ENCODE measurements around the gene TKFC. TPM values are rescaled to one million over a fixed set of nuclear protein-coding genes. Genes with fewer than 3 reads are reported as not detected.

Gene TKFC, protein sequence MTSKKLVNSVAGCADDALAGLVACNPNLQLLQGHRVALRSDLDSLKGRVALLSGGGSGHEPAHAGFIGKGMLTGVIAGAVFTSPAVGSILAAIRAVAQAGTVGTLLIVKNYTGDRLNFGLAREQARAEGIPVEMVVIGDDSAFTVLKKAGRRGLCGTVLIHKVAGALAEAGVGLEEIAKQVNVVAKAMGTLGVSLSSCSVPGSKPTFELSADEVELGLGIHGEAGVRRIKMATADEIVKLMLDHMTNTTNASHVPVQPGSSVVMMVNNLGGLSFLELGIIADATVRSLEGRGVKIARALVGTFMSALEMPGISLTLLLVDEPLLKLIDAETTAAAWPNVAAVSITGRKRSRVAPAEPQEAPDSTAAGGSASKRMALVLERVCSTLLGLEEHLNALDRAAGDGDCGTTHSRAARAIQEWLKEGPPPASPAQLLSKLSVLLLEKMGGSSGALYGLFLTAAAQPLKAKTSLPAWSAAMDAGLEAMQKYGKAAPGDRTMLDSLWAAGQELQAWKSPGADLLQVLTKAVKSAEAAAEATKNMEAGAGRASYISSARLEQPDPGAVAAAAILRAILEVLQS
- 10.3 and 21.0 TPM in 2 replicates for total RNA-seq (ENCODE audit: low replicate concordance)

DNA sequence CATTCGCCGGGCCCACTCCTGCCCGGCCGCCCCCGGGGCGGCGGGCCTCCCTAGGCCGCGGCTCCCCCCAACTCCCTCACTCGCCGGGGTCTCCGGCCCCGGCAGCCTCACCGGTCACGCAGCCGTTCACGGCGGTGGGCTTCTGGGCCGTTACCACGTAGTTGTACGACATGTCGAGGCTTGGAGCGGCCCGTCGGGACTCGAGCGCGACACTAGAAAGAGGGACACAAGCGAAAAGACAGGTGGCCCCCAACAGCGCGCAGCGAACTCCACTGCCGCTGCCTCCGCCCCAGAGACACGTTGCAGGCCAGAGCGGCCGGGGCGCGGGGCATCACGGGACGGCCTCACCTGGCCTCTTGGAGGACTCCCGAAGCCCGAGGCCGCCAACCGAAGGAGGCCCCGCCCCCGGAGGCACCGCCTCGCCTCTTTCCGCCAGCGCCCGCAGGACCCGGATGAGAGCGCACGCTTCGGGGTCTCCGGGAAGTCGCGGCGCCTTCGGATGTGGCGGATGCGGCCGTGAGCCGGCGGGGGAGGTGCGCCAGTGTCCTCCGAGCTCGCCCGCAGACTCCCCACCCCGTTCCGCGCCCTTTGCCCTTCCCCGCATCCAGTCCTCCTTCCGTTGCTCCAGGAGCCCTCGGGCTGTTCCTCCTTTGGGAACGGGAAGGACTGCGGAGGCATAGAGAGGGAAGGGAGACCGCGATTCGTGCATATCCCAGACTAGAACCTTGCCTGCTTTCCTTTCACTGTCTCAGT, at the start of gene TKFC, which contains the start of gene DDB1:
Gene TKFC (plus strand): TSS at position 432 of the 753 bp plus-strand sequence. CDS start 1,501 bp downstream, outside the sequence.
Gene DDB1 (minus strand): TSS at position 309 of the 753 bp plus-strand sequence. CDS start 137 bp downstream, at position 172.

DNA sequence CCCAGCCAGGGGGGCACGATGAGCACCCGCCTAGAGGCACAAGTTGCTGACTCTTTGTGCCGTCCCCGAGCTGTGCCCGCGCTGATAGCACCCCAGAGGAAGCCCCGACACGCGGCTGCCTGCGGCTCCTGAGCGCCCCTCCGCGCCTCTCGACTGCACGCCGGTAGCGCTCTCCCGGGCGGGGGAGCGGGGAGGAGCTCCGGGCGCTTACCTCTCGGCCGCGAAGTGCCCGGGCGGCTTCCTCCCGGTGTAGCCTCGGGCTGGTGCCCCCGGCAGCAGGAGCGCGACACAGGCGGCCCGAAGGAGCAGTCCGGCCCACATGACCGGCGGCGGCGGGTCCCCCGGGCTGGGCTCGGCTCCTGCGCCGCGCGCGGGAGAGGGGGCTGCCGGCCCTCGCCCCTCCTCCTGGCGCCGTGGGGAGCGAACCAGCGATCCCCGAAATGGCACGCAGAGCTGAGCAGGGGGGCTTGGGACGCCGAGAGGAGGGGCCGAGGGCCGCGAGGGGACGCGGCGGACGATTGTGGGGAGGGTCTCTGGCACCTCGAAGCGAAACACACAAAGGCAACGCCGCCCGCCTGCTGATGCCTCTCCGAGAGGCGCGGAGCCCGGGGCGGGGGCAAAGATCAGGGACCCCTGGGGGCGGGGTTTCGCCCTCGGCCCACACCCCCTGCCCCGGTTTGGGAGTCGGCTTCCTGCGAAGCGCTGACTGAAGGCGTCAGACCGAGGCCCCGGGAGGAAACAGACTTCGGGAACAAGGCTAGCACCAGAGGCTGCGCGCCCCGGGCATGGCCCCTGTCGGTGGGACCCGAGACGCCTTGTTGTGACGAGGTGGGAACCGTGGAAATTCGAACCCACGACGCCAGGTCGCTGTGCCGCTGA, 38.1 kb upstream of the TKFC start, which contains the start of gene VWCE:
Gene VWCE (minus strand): TSS at position 600 of the 879 bp plus-strand sequence. CDS start 279 bp downstream, at position 321.

DNA sequence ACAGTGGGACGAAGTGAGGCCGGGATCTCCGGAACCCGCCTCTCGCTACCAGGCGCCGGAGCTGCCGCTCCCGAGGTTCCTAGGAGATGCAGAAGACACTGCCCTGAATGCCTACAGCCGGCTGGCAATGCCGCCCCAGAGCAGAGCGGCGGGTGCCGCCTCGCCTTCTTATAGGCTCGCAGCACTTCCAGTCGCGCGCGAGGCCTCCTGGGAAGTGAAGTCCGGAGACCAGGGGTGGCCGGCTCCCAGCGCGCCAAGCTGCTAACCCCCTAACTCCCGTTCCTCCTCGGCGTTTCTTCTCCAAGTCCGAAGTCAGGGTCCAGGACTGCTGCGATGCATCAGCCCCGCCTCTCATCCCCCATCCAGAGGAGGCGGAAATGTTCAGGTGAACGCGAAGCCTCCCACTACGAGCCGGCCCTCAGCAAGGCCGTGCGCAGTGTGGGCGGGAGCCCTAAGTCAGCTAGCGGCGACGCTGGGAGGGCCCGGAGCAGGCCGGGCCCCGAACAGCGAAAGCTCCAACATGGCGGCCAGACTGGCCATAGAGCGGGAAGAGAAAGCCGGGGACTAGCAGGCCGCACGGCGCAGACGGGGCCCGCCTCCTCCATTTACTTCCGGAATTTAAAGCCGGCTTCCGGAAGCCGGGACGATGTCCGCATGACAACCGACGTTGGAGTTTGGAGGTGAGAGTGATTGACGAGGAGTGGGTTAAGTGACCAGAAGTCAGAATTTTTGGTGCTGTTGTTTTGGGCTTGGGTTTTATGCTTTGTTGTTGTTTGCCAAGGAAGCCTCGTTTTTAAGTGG, 28.9 kb downstream of the TKFC start, which contains the start of the genes CYB561A3 and TMEM138:
Gene CYB561A3 (minus strand): TSS at position 142 of the 801 bp plus-strand sequence. CDS start 5,169 bp downstream, outside the sequence.
Gene TMEM138 (plus strand): TSS at position 634 of the 801 bp plus-strand sequence. CDS start 2,017 bp downstream, outside the sequence.

Other genes with a start within 250 kb of the TKFC start
- gene CD5, start 230.7 kb upstream of the TKFC start, total RNA-seq (ENCODE audit: low replicate concordance) = not detected in 2 replicates
- gene VPS37C, start 171.8 kb upstream of the TKFC start, total RNA-seq (ENCODE audit: low replicate concordance) = 4.2 and 4.8 TPM in 2 replicates
- gene PGA3, start 129.7 kb upstream of the TKFC start, total RNA-seq (ENCODE audit: low replicate concordance) = 2.8 TPM in 1 of 2 replicates, not detected in the other
- 0.59 TPM in 1 of 2 replicates, not detected in the other for gene PGA4, start 110.9 kb upstream of the TKFC start, total RNA-seq (ENCODE audit: low replicate concordance)
- 1.1 TPM in 1 of 2 replicates, not detected in the other for gene PGA5, start 92.1 kb upstream of the TKFC start, total RNA-seq (ENCODE audit: low replicate concordance)
- gene VWCE, start 37.9 kb upstream of the TKFC start, total RNA-seq (ENCODE audit: low replicate concordance) = 0.38 and 3.3 TPM in 2 replicates
- gene DDB1, start 123 bp upstream of the TKFC start, total RNA-seq (ENCODE audit: low replicate concordance) = 299 and 506 TPM in 2 replicates
- gene CYB561A3, start 28.7 kb downstream of the TKFC start, total RNA-seq (ENCODE audit: low replicate concordance) = 28.0 and 105 TPM in 2 replicates
- gene TMEM138, start 29.1 kb downstream of the TKFC start, total RNA-seq (ENCODE audit: low replicate concordance) = 10.4 and 26.0 TPM in 2 replicates
- 10.4 and 10.6 TPM in 2 replicates for gene TMEM216, start 59.4 kb downstream of the TKFC start, total RNA-seq (ENCODE audit: low replicate concordance)
- 8.8 and 12.2 TPM in 2 replicates for gene CPSF7, start 96.7 kb downstream of the TKFC start, total RNA-seq (ENCODE audit: low replicate concordance)
- gene SDHAF2, start 96.9 kb downstream of the TKFC start, total RNA-seq (ENCODE audit: low replicate concordance) = 23.6 and 43.7 TPM in 2 replicates
- gene LRRC10B, start 175.5 kb downstream of the TKFC start, total RNA-seq (ENCODE audit: low replicate concordance) = not detected in 2 replicates
- 0.53 and 12.5 TPM in 2 replicates for gene SYT7, start 247.8 kb downstream of the TKFC start, total RNA-seq (ENCODE audit: low replicate concordance)

Measured in smooth muscle cell of the coronary artery (primary cell).